SH-SY5Y (cell line): ENCODE measurements around the gene MGMT.

Experiments used
- GATA2 ChIP-seq: IDR thresholded peaks from 2 replicates; pipeline ENCODE4 v1.6.1; 2011; ENCODE audit warnings: mild to moderate bottlenecking, low read depth, low read length
- GATA3 ChIP-seq: IDR thresholded peaks from 2 replicates; pipeline ENCODE4 v1.6.1; 2011; ENCODE audit warnings: low read depth, mild to moderate bottlenecking, low read length, moderate library complexity

Gene MGMT

DNA sequence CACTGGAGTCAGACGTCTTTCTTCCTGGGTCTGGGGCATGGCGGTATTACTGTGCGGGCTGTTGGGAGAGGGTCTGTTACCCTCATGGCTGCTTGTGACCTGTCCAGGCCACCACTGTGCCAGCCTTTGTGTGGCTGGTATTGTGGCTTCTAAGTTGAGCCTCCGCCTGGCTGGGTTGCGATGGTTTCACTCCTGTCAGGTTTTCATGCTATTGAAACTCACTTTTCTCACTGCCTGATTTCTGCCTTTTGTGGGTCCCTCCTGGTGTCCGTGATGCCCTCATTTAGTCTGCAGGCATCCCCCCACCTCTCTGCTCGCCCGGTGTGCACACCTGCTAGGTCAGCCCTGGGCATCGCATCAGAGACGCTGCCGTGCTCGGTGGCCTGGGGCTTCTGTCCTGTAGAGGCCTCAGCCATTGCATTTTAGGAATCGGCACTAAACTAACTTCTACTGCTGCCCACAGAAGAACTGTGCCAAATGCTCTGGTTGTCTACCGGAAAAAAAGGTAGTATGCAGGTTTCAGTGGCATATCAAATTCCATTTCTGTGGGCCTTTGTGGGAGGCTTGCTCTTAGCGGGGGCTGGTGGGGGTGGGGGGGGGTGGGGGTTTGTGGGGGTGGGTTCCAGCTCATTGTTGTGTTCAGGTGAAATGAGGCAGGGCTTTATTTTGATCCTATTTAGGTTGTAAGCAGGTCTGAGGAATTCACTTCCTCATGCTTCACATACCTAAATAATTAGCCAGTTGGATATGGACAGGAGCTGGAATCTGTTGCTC is 64.3 kb downstream of the MGMT start:
- TF ChIP-seq GATA2 (no peak), GATA3 (no peak)

DNA sequence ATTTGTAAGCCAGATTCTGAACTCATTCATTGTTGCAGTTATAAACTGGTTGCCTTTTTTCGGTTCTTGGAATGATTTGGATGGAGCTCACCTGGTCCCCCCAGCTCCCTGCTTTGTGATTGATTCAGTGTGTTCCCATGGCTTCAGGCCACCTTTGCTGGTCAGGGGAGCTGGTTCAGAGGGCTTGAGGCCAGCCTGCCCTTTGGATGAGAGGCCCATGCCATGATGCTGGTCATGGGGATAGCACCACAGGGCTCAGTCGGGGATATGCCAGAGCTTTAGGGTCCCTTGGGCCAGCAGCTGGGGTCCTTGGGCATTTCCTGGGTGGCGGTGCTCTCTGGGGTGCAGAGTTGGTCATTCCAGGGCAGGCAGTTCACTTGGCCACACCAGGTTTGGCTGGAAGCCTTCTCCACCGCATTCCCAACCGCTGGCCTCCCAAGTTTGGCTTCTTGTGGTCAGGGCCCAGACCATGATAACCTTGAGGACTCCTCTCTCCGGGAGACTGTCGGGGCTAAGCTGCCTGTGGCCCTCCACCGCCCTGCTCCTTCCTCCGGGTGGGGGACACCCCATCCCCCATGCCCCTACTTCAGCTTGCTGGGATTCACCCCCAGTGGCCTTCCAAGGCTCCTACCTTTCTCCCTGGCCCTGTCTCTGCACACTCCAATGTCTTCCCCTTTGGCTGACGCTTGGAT is 65.1 kb downstream of the MGMT start:
- TF ChIP-seq GATA3 (no peak), GATA2 (no peak)

DNA sequence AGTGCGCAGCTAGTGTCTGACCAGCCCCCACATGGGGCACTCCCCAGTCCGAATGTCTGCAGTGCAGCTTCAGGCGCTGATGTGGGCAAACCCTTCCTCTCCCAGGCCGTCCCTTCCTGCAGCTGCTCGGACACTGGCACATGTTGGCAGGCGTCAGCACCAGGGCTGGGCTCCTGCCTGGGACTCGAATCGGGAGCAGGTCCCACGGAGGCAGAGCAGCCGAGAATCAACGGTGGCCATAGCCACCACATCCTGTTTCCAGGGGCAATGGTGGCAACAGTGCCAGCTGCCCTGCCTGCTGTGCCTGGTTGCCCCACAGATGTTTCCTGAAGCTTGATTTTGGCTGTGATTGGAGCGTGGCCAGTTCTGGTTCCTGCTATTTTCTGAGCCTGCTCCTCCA is 65.8 kb downstream of the MGMT start:
- TF ChIP-seq GATA3 (no peak), GATA2 (no peak)

DNA sequence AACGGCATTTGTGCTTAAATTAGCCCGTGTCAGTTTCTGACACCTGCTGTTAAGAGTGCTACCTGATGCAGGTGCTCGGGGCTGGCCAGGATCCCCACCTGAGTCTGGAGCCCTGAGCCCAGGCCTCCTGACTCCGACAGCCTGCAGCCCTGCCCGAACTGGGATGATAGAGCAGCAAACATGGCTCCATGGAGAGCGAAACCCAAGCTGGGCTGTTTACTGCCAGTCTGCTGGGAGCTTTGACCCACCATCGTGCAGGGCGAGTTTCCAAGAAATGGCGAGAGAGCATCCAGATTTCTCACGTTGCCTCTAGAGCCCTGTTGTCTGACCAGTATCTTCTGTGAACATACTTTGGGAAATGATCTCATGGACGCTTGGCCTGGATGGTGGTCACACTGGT is 66.2 kb downstream of the MGMT start:
- TF ChIP-seq GATA2, result no peak

DNA sequence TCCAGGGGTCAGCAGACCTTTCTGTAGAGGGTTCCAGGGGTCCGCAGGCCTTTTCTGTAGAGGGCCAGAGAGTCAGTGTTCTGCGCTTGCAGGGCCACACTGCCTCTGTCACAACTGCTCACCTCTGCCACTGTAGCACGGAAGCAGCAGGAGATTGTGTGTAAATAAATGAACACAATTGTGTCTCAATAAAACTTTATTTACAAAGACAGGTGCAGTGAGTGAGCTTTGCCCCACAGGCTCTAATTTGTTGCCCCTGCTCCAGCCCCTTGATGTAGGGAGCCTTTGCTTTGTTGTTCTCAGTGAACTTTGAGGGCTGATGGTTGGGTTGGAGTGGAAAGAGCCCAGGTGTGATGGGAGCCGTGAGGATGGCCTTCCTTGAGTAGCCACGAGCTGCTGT is 67.8 kb downstream of the MGMT start:
- TF ChIP-seq GATA2 (no peak), GATA3 (no peak)

DNA sequence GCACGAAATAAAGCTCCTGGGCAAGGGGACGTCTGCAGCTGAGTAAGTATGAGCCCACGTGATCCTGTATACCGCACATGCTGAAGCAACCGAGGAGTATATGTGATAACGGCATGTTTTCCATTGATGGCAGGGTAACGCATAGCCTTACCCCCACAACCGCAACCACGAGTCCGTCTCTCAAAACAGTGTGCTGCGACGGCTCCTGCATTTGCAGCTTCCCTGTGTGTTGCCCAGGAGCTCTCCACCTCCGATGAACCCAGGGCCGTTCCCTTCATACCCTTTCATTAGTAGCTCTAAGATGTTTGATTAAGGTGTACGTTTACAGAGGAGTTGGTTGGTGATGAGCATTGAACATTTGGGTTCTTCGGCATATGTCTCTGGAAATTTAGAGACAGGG is 69.3 kb downstream of the MGMT start:
- no peak for TF ChIP-seq GATA2
- no peak for TF ChIP-seq GATA3

DNA sequence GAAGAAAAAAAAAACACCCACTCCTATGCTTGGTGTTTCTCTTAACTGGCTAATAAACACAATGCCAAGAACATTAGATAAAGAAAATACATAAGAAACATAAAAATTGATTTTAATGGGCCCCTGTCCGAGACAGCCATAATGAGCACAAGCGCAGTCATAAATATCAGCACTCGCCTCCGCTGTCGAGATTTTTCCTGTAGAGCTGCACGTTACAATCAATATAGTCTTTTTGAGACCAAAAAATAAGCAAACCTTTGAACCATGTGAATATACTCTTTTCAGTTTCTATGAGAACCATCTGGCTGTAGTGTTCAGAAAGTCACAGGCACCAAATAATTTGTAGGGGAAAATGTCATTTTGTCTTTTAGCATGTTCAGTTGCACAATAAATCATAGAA is 70.1 kb downstream of the MGMT start:
- no peak for TF ChIP-seq GATA3
- TF ChIP-seq GATA2, result no peak

DNA sequence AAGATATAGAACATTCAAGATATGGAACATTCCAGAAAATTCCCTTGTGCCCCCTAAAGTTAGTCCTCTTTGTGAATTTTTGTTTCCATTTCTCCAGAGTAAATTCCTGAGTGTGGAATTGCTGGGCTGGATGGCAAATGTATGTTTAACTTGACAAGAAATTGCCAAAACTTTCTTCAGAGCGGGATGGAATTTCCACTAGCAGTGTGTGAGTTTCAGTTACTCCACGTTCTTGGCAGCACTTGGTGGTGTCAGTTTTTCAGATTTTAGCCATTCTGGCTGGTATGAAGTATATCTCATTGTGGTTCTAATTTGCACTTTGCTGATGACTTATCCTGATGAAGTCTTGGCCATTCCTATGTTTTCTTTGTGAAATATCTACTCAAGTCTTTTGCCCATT is 71.2 kb downstream of the MGMT start:
- no peak for TF ChIP-seq GATA3
- TF ChIP-seq GATA2, result no peak

DNA sequence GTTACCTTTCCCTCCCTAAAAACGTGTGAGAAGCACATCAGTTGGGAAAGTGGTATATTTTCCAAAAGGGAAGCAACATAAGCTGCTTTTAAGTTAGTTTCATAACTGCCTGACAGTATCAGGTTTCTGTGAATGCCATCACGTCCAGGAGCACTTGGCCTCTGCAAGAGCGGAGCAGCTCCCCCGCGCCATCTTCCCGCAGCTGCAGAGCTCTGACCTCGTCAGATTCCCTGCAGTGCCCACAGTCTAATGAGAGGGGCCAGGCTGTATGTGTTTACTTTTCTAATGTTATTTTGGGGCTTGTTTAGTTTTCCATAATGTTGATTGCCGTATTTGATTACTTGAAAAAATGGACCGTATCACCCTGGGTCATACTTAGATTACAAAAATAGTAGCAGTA is 74.2 kb downstream of the MGMT start:
- TF ChIP-seq GATA2 (no peak), GATA3 (no peak)

DNA sequence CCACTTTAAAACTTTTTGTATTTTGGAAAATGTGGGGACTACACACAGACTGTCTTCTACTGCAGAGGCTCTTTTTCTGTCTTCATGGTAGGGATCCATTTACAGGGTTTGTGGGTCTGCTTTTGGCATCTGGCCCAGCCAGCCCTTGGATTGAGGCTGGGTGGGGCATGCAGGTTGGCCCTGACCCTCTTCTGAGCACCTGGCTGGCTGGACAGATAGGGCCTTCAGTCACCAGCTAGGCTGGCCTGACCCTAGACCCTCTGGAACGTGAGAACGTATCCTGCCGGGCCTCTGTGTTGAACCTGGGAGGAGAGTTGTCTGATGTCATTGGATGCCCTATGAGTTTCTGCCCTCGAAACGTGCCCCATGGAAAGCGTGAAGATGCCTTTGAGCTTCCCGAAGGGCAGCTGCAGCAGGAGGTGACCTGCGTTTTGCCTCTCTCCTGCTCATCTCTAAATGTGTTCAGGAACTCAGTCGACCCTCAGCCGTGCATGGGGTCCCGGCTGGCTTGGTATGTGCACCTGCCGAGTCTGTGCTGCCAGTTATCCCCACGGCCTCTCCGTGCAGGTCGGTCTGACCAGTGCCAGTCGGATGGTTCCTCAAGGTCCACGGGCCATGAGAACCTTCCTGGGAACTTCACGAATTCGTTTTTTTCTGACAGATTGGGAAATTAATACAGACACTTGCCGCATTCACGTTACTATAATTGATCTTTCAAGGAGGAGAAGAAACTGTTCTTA is 74.9 kb downstream of the MGMT start:
- TF ChIP-seq GATA3, result no peak
- no peak for TF ChIP-seq GATA2

DNA sequence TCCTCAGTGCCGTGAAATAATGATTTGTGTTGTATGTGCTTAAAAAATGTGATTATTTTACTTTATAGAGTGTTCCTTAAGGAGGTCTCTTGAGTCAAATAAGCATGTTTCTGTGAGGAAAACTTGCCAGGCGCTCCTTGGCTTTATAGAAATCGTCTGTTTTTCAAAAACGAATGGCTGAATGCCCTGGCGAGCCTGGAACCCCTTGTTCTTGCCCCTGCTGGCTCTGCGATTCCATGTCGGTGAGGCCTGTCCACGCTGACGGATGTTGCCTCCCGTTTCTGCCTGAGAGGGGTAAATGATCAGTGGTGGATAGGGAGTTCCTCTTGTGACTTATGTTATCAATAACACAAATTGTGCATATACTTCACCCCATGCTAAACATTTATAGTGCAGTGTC is 75.5 kb downstream of the MGMT start:
- TF ChIP-seq GATA2 (no peak), GATA3 (no peak)

DNA sequence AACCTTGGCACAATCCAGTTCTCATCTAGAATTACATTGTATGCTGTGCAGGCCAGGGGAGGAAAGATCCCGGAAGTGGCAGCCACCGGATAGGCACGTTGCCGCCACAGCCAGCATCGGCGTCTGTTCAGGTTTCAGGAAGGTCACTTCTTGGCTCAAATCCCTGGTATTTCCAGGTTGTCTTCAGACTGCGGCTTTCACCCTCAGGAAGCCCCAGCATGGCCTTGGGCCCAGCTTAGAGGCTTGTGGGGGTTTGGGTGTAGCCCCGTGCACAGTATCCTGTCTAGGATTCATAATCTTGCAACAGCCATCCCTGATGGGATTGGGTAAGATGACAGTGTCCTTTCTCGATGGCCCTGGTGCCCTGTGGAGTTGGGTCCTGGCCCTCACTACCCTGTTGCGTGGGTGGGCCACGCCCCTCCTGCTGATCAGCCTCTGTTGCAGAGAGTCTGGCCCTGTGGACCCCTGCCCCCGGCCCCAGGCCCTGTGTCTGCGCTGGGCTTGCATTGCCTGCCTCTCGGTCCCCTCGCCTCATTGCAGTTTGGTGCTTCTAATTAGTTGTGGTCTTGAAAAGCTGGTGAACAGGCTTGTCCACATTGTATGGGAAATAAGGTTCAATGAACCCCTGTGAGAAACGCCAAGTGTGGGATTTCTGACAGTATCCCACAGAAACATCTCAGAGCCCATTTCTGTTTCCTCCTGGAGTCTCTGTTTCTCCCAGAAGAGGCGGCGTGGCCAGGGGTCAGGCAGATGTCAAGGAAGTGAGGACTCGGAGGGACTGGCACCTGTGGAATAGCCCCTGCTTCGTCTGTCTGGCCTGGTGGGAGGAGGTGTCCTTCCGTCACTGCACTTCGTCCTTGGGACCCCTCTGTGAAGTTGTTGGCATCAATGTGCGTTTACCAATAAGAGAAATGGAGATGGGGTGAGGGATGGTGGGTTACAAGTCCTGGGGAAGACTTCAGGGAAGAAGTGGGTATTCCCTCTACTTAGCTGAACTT is 77.5 kb downstream of the MGMT start:
- TF ChIP-seq GATA2 (no peak), GATA3 (no peak)

DNA sequence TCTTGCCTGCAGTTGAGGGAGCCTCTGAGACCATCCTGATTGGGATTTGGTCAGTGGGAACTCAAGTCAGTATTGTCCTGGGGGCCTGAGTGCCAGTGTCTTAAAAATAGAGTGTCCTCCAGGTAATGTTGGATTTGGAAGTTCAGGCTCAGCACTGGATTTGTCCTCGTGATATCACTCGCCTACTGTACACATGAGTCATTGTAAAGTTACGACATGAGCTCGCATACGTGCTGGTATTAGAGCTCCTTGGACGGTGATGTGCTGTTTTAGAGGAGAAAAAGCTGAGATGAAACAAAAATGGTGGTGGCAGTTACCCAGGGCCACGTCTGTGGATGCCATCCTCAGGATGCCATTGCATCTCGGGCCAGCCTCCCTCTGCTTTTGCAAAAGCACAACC is 78.2 kb downstream of the MGMT start:
- TF ChIP-seq GATA2, result no peak
- TF ChIP-seq GATA3, result no peak

DNA sequence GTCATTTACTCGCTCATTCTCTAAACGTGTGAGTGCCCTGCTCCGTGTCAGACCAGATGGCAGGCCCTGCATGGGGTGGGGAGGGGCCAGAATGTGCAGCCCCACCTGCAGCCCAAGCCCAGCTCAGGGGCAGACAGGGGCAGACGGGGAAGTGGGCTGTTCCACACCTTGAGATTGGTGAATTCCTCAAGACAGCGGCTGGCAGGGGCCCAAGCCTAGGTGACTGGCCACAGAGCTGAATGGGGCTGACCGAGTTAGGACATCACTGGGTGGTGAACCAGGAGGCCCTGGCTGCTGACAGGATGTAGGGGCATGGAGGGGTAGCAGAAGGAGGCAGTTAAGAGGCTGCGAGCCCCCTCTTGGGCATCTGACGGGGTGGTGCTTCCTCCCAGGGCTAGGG is 79.1 kb downstream of the MGMT start:
- TF ChIP-seq GATA2 (no peak), GATA3 (no peak)
